Fibroblast of the aortic adventitia (primary cell): ENCODE measurements around the gene ZFHX3. TPM values are rescaled to one million over a fixed set of nuclear protein-coding genes. Genes with fewer than 3 reads are reported as not detected.

ENCODE experiments used
- DNase-seq: peaks from one replicate; pipeline ENCODE4 v3.0.0-alpha.2; 2010; ENCODE audit warnings: low read depth
- H3K4me3 ChIP-seq: 2 replicates; pipeline ENCODE4 v1.5.1; 2011; ENCODE audit warnings: low read depth, mild to moderate bottlenecking, control low read depth, low read length, moderate library complexity
- CTCF ChIP-seq: IDR thresholded peaks from 2 replicates; pipeline ENCODE4 v1.5.1; 2011; ENCODE audit warnings: mild to moderate bottlenecking, low read length, control low read depth, inconsistent platforms; ENCODE audit not compliant: insufficient read depth
- total RNA-seq: library from RNA; depleted of rRNA; stranded (reverse); fragments of >200 nt; gene quantifications from 2 replicates; pipeline ENCODE4 v1.2.3, GENCODE V29; 2012; ENCODE audit warnings: low replicate concordance

ZFHX3 gene
- total RNA-seq, 1 donor, result 8.1 TPM

DNA sequence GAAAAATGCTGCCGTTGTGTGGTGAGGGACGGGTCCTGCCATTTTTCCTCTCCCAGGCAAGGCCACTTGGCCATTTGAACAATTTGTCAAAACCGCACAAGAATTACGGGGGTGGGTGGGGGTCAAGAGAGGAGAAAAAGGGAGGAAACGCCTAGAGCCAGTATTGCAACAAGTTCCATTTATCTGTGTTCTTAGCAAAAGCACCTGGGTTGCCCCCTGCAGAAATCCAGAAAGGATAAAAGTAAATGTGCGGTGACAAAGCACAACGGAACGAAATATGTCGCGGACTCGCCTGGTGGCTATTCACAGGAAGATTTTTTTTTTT is 209.4 kb downstream of the ZFHX3 start:
- no peak for TF ChIP-seq CTCF
- no peak for DNase-seq
- H3K4me3 ChIP-seq, result no peak overlapping the region

GRCh38 chr16:72837846-72838585 is 209.9 kb downstream of the ZFHX3 start:
- no peak for TF ChIP-seq CTCF
- no peak overlapping the region for H3K4me3 ChIP-seq
- no peak for DNase-seq

DNA sequence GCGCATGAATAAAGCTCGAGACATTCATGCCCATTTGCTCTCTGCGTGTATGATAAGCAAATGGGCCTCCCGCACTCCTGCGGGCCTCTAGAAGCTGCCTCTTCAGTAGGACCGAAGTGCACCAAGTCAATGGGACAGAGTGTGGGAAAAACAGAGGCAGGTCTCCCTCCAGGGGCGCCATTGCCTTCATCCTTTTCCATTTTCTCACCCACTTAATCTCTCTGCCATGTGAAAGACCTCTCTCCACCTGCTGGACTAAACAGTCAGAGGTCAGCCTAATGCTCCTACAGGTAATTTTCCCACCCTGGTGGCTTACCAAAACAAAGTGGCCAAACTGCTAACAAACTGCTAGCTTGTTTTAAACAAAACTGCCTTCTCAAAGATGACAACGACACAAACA is 210.9 kb downstream of the ZFHX3 start:
- no peak for TF ChIP-seq CTCF
- DNase-seq, result no peak
- no peak overlapping the region for H3K4me3 ChIP-seq

GRCh38 chr16:72836181-72836580 is 211.7 kb downstream of the ZFHX3 start:
- H3K4me3 ChIP-seq, result no peak overlapping the region
- TF ChIP-seq CTCF, result no peak

DNA sequence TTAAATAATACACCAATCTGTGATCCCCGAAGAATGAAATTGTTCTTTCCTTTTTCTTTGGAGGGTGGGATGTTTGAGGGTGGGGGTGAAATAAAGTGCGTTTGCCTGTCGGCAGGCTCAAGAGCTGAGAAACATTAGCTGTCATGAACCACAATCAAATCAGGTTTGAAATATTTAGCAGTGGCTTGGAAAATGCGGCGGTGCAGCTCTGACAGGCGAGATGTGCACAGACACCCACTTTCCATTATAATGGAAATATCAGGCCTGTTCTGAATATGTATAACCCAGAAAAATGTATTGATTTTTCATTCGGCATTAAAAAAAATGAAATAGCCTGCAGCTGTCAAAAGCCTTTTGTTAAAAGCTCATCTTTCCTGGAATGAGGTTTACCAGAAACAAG is 212.8 kb downstream of the ZFHX3 start:
- DNase-seq, result no peak
- no peak for TF ChIP-seq CTCF
- H3K4me3 ChIP-seq, result no peak overlapping the region

More at GRCh38 chr16:72836181-72836580, 211.7 kb downstream of the ZFHX3 start:
- no peak for DNase-seq

DNA sequence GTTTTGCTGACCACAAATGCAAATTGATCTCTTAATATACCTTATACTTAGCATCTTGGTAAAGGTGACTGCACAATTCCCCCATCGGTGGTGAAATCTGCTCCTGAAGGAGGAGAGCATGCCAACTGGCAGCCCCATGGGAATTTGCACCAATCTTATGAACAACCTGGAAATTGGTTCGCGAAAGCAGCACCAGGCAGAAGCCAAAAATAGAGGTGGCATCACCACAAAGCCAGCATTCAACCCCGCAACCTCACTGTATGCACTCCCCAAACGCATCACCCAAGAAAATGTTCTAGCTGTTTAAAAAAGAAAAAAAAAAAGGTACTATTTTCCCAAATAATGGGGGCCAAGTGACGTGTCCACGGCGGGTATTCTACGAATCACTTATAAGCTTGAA is 213.4 kb downstream of the ZFHX3 start:
- no peak overlapping the region for H3K4me3 ChIP-seq
- DNase-seq, result no peak
- no peak for TF ChIP-seq CTCF

DNA sequence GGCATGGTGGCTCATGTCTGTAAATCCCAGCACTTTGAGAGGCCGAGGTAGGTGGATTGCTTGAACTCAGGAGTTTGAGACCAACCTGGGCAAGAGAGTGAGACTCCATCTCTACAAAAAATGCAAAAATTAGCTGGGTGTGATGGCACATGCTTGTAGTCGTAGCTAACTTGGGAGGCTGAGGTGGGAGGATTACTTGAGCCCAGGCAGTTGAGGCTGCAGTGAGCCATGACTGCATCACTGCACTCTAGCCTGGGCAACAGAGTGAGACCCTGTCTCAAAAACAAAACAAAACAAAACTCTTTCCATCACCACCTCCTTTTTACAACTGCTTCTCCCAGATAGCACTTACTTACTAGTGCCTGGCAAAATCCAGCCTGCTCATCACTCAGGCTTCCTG is 214.0 kb downstream of the ZFHX3 start:
- DNase-seq, result no peak
- H3K4me3 ChIP-seq, result no peak overlapping the region
- no peak for TF ChIP-seq CTCF
